ENCODE data around the gene DDC.

Gene DDC

DNA sequence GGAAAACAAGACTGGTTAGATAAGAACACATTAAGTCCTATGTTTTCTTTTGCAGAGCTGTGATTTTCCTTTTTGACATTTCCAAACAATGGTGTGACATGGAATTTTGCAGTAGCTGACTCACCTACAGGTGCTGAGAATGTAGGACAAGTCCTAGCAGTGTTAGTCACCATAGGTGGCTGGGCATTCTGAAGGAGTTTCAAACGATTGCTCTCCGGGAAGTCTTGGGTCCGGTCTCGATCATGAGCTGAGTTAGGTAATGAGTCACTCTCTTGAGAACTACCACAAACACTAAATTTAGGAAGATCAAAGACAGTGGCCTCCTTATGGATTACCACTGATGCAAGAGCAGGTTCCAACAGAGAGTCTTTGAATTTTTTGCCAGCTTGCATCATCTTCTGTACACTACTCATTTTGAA lies 118.7 kb downstream of the DDC start:
- no peak for DNase-seq (ENCODE audit: low read depth, low spot score)
- H3K4me3 ChIP-seq (ENCODE audit: low read length) = no peak overlapping the region

DNA sequence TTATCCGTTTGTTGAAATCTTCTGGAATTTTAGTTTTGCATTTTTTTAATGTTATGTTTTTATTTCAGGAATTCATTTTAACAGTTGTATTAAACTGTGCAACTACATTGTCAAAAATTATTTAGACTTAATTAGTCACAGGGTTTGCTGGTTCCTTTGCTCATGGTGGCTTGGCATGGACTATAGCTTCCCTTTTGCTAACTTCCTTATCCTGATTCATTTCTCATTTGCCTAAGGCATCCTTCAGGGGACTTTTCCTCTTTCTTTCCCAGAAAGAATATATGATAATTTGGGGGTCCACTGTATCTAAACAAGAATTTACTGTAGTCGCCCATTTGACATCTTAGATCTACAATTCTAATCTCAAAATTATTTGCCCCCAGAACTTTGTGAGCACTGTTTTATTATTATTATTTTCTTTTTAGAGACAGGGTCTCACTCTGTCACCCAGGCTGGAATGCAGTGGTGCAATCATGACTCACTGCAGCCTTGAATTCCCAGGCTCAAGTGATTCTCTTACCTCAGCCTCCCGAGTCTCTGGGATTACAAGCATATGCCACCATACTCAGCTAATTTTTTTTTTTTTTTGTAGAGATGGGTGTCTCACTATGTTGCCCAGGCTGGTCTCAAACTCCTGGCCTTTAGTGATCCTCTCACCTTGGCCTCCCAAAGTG lies 128.9 kb downstream of the DDC start:
- no peak overlapping the region for H3K4me3 ChIP-seq (ENCODE audit: low read length)
- no peak for DNase-seq (ENCODE audit: low read depth, low spot score)

GRCh38 chr7:50431722-50432305 lies 133.4 kb downstream of the DDC start:
- no peak overlapping the region for H3K4me3 ChIP-seq (ENCODE audit: low read length)
- DNase-seq (ENCODE audit: low read depth, low spot score) = no peak

GRCh38 chr7:50431316-50431715 lies 133.9 kb downstream of the DDC start:
- DNase-seq (ENCODE audit: low read depth, low spot score) = no peak
- no peak overlapping the region for H3K4me3 ChIP-seq (ENCODE audit: low read length)

DNA sequence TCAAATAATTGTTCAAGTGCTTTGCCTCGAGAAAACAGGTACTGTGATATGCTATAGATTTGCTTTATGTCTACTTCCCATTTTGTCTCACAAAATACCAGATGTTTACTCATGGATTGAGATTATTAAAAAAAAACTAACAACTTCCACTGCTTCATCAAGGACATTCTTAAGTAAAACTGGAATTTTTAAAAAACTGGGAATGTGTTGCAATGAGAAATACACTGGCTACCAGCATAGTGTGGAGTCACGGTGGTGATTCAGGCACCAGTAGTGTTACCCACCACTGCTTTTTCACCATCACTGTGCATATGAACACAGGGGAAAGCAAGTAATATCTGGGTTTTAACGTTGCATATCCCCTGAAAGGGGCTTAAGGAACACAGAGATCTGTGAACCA lies 136.3 kb downstream of the DDC start:
- DNase-seq (ENCODE audit: low read depth, low spot score) = no peak
- no peak overlapping the region for H3K4me3 ChIP-seq (ENCODE audit: low read length)

- no peak overlapping the region for H3K4me3 ChIP-seq (ENCODE audit: low read length)
Observed at GRCh38 chr7:50427518-50427917, 137.7 kb downstream of the DDC start.

GRCh38 chr7:50426280-50427045 lies 138.7 kb downstream of the DDC start:
- no peak for DNase-seq (ENCODE audit: low read depth, low spot score)
- H3K4me3 ChIP-seq (ENCODE audit: low read length) = no peak overlapping the region

More at GRCh38 chr7:50427518-50427917, 137.7 kb downstream of the DDC start:
- no peak for DNase-seq (ENCODE audit: low read depth, low spot score)

- no peak for DNase-seq (ENCODE audit: low read depth, low spot score)
Observed at GRCh38 chr7:50425318-50425717, 139.9 kb downstream of the DDC start.

DNA sequence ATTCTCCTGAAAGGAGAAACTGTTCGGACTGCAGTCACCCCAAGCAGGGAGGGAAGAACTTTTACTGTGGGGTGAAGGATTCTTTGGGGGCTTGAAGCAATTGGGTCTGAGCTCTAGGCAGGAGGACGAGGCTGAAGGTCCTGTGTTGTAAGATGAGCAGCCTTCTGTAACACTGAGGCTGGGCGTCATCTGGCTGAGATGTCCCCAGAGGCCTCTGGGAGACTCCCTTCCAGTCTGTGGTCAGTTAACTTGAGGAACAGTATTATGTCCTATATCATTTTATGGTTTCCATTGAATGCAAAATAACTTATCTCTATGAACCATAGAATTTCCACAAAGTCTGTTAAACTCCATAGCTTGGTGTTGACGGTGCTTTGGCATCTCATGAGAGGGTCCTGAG lies 141.3 kb downstream of the DDC start:
- DNase-seq (ENCODE audit: low read depth, low spot score) = no peak
- H3K4me3 ChIP-seq (ENCODE audit: low read length) = no peak overlapping the region

More at GRCh38 chr7:50425318-50425717, 139.9 kb downstream of the DDC start:
- no peak overlapping the region for H3K4me3 ChIP-seq (ENCODE audit: low read length)

DNA sequence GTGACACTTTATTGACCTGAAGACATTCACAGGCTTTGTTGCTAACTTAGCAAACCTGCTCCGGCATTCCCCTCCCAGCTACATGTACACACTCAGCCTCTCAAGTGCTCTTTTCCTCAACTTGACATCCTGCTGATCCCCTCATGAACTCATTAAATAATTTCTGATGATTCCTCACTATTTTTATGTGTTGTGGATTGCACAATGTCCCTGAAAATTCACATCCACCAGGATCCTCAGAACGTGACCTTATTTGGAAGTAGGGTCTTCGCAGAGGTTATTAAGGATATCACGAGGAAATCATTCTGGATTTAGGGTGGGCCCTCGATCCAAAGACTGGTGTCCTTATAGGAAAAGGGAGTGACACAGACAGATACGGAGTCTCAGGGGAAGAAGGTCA lies 142.3 kb downstream of the DDC start:
- no peak for DNase-seq (ENCODE audit: low read depth, low spot score)
- H3K4me3 ChIP-seq (ENCODE audit: low read length) = no peak overlapping the region

DNA sequence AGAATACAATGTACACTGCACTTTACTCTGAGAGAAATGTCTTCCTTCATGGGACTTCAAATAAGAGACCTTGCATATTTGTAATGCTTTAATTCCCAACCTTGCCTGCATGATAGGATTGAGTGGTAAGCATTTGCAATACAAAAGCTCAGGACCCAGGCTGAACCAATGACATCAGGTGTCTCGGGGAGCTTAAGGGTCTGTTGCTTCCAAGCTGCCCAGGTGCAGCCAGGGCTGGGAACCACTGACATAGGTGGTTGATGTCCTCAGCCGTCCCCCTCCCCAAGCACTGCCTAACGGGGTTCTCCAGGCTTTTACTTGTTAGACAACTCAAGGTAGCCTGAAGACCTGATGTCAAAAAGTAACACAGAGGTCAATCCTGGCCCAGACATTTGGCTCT lies 144.2 kb downstream of the DDC start:
- no peak overlapping the region for H3K4me3 ChIP-seq (ENCODE audit: low read length)
- no peak for DNase-seq (ENCODE audit: low read depth, low spot score)

DNA sequence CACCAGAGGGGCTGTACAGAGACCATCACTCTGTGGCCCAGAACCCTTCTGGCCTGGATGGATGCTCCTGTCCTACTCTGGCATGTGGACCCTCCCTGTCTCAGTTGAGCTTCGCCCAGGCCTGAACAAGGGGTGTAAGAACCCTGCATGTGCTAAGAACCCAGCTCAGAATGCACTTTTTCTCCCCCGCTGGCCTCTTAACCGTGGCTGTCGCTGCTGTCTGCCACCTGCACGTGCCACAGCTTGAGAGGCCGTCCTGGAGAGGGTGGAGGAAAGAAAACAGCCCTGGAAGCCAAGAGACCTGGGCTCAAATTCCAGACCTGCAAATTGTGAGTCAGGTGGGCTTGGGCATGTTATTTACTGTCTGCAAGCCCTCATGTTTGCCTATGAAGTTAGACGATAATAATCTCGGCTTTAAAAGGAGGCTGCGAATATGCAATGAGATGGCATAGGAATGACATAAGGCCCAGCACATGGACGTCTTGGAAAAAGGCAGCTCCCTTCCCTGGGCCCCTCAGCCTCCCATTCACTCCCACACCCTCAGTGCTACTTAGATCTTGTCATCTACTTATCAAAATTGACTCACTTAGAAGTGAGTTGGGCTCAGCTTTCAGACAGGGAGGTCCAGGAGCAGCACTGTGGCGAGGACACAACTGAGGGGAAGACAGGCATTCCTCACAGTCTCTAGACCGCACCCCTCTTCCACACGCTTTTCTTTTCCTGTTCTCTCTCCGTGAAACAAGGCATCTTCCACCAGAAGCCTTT lies 146.5 kb downstream of the DDC start:
- no peak overlapping the region for H3K4me3 ChIP-seq (ENCODE audit: low read length)
- no peak for DNase-seq (ENCODE audit: low read depth, low spot score)

GRCh38 chr7:50418086-50418515 lies 147.1 kb downstream of the DDC start:
- no peak overlapping the region for H3K4me3 ChIP-seq (ENCODE audit: low read length)
- peak; percentile 78 for DNase-seq (ENCODE audit: low read depth, low spot score)

DNA sequence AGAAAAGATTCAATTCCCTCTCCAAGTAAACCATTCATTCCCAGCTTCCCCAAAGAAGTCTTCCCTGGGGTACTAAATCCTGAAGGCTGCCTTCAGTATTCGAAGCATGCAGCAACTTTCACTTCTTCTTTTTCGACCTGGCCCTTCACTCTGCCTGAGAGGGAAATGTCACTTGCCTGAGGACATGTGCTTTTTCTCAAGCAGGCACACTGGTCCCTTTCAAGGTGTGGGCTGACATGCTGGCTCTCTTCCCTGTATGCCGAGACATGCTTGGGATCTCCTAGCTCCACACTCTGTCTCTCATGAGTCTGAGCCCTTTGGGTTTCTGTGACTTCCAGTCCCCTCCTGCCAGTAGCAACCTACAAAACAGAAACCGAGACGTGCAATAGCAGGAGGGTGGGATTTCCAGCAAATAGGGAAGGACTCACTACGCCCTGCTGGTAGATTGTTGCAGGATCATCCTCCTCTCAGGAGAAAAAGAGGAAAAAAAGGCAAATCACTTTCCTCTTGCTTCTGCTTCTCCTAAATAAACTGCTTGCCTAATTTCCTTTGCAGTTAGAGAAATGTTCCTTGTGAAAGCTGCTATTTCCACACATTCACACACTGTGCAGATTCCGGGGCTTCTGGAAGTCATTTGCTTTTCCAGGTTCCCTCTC lies 148.6 kb downstream of the DDC start:
- no peak overlapping the region for H3K4me3 ChIP-seq (ENCODE audit: low read length)
- DNase-seq (ENCODE audit: low read depth, low spot score) = no peak

GRCh38 chr7:50415844-50416364 lies 149.3 kb downstream of the DDC start:
- H3K4me3 ChIP-seq (ENCODE audit: low read length) = no peak overlapping the region
- DNase-seq (ENCODE audit: low read depth, low spot score) = peak; percentile 23

DNA sequence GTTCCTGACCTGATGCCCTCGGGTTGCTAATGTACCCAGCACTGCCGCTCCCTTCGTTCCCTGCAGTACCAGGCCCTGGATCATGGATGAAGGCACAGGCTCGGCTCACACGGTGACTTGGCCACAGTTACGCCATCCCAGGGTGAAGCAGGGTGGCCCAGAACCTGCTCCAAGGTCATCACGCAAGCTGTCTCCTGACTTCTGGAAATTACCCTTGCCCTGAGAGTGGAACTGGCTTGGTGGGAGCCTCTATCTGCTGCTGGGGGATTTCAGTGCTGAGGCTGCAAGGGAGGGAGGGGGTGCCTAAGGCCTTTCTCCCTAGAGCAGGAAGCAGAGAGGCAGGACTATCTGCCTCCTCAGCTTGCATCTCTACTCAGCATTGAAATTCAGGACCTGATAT lies 151.6 kb downstream of the DDC start:
- H3K4me3 ChIP-seq (ENCODE audit: low read length) = no peak overlapping the region
- no peak for DNase-seq (ENCODE audit: low read depth, low spot score)

GRCh38 chr7:50412973-50413372 lies 152.2 kb downstream of the DDC start:
- DNase-seq (ENCODE audit: low read depth, low spot score) = no peak
- no peak overlapping the region for H3K4me3 ChIP-seq (ENCODE audit: low read length)

- no peak overlapping the region for H3K4me3 ChIP-seq (ENCODE audit: low read length)
- DNase-seq (ENCODE audit: low read depth, low spot score) = no peak
Observed at GRCh38 chr7:50411332-50411731, 153.9 kb downstream of the DDC start.

Measured in Jurkat, Clone E6-1 (cell line).